ENCODE results near the gene LTB4R2.

LTB4R2 gene

GRCh38 chr14:24299255-24300191 is 10.4 kb upstream of the LTB4R2 start, which contains the start of the genes DHRS1 and NOP9:
TSS of gene DHRS1 (minus strand) at chr14:24299780. CDS start at chr14:24299106, 674 bp downstream.
TSS of gene NOP9 (plus strand) at chr14:24299850. CDS start at chr14:24299955, 105 bp downstream.
- peak; percentile 96 for DNase-seq

GRCh38 chr14:24300326-24300980 is 9.5 kb upstream of the LTB4R2 start:
- DNase-seq = no peak

- no peak for DNase-seq
Observed at GRCh38 chr14:24304019-24304387, 5.9 kb upstream of the LTB4R2 start.

GRCh38 chr14:24307156-24307574 is 2.8 kb upstream of the LTB4R2 start:
- DNase-seq = no peak

- DNase-seq = peak; percentile 73
Observed at GRCh38 chr14:24307575-24308341, 2.2 kb upstream of the LTB4R2 start, which contains the start of gene CIDEB. TSS of gene CIDEB (minus strand) at chr14:24307977. CDS start at chr14:24307858, 119 bp downstream.

GRCh38 chr14:24308342-24309124 is 1.4 kb upstream of the LTB4R2 start:
- no peak for DNase-seq

GRCh38 chr14:24310265-24310645 is 315 bp downstream of the LTB4R2 start:
- DNase-seq = no peak

- DNase-seq = peak; percentile 90
Observed at GRCh38 chr14:24310646-24311604, 985 bp downstream of the LTB4R2 start, which contains the start of gene LTB4R. TSS of gene LTB4R (plus strand) at chr14:24311502. CDS start at chr14:24315652, 4,150 bp downstream.

- no peak for DNase-seq
Observed at GRCh38 chr14:24311837-24312615, 2.1 kb downstream of the LTB4R2 start.

- DNase-seq = no peak
Observed at GRCh38 chr14:24312736-24313507, 3.0 kb downstream of the LTB4R2 start.

GRCh38 chr14:24313913-24314312 is 4.0 kb downstream of the LTB4R2 start:
- DNase-seq = no peak

GRCh38 chr14:24314377-24315193 is 4.6 kb downstream of the LTB4R2 start:
- no peak for DNase-seq

GRCh38 chr14:24315243-24315806 is 5.4 kb downstream of the LTB4R2 start:
- DNase-seq = no peak

- DNase-seq = peak; percentile 67
Observed at GRCh38 chr14:24315807-24316596, 6.1 kb downstream of the LTB4R2 start.

GRCh38 chr14:24316597-24316950 is 6.6 kb downstream of the LTB4R2 start:
- DNase-seq = no peak

GRCh38 chr14:24317141-24317928 is 7.4 kb downstream of the LTB4R2 start:
- DNase-seq = no peak

Data from retina (tissue), 1 donor.